ENCODE results near the gene ZNF316. TPM values are rescaled to one million over a fixed set of nuclear protein-coding genes. Genes with fewer than 3 reads are reported as not detected.

The ZNF316 gene
- total RNA-seq, 4 donors from 2014 or later = 40.6 to 63.7 (median 49.5) TPM

DNA sequence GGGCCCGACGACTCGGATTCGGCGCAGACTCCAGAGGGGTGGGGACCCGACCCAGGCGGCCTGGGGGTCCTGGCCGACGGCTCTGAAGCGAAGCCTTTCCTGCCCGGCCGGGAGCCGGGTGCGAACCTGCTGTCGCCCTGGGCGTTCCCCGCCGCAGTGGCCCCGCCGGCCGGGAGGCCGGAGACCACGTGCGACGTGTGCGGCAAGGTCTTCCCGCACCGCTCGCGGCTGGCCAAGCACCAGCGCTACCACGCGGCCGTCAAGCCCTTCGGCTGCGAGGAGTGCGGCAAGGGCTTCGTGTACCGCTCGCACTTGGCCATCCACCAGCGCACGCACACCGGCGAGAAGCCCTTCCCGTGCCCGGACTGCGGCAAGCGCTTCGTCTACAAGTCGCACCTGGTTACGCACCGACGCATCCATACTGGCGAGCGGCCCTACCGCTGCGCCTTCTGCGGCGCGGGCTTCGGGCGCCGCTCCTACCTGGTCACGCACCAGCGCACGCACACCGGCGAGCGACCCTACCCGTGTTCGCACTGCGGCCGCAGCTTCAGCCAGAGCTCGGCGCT lies 15.4 kb downstream of the ZNF316 start:
- Histone ChIP-seq H3K4me1 (no peaks in the 10 kb centered on the region), H3K36me3 (peaks cover 20 to 27% of the 10 kb centered on the region in 2 donors), H3K27ac (no peak overlapping the region), H3K9me3 (no peaks in the 10 kb centered on the region), H3K4me3 (replicated peaks in 1 of 3) (no peak overlapping the region), H3K27me3 (no peaks in the 10 kb centered on the region)
- TF ChIP-seq, protein P1, sequence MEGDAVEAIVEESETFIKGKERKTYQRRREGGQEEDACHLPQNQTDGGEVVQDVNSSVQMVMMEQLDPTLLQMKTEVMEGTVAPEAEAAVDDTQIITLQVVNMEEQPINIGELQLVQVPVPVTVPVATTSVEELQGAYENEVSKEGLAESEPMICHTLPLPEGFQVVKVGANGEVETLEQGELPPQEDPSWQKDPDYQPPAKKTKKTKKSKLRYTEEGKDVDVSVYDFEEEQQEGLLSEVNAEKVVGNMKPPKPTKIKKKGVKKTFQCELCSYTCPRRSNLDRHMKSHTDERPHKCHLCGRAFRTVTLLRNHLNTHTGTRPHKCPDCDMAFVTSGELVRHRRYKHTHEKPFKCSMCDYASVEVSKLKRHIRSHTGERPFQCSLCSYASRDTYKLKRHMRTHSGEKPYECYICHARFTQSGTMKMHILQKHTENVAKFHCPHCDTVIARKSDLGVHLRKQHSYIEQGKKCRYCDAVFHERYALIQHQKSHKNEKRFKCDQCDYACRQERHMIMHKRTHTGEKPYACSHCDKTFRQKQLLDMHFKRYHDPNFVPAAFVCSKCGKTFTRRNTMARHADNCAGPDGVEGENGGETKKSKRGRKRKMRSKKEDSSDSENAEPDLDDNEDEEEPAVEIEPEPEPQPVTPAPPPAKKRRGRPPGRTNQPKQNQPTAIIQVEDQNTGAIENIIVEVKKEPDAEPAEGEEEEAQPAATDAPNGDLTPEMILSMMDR (IDR thresholded peaks at IDR 0.05) = no peak
- no peak for TF ChIP-seq POLR2A (IDR thresholded peaks at IDR 0.05)
- intact Hi-C loops (cut with DNase I) = loop anchor here (10.0 kb wide), 1 partner anchor 52 kb away; the partner anchor contains the start of gene ZNF12
- no peak for DNase-seq
- 97 to 98% methylated on average over 48 to 75 of the region's 75 CpGs for WGBS, 2 donors

- no peak overlapping the region for H3K4me3 ChIP-seq (replicated peaks in 1 of 3)
- H3K27ac ChIP-seq = no peak overlapping the region
- no peak for DNase-seq
- H3K36me3 ChIP-seq = peaks cover 20 to 27% of the 10 kb centered on the region in 2 donors
- TF ChIP-seq POLR2A (IDR thresholded peaks at IDR 0.05) = no peak
- TF ChIP-seq, protein P1 (IDR thresholded peaks at IDR 0.05) = no peak
- 94 to 95% methylated on average over 88 to 131 of the region's 146 CpGs for WGBS, 2 donors
- H3K9me3 ChIP-seq = no peaks in the 10 kb centered on the region
- no peaks in the 10 kb centered on the region for H3K27me3 ChIP-seq
- H3K4me1 ChIP-seq = no peaks in the 10 kb centered on the region
- intact Hi-C loops (cut with DNase I) = loop anchor here (10.0 kb wide), 1 partner anchor 51 kb away; the partner anchor contains the start of gene ZNF12
Observed at GRCh38 chr7:6653071-6654003, 16.2 kb downstream of the ZNF316 start.

DNA sequence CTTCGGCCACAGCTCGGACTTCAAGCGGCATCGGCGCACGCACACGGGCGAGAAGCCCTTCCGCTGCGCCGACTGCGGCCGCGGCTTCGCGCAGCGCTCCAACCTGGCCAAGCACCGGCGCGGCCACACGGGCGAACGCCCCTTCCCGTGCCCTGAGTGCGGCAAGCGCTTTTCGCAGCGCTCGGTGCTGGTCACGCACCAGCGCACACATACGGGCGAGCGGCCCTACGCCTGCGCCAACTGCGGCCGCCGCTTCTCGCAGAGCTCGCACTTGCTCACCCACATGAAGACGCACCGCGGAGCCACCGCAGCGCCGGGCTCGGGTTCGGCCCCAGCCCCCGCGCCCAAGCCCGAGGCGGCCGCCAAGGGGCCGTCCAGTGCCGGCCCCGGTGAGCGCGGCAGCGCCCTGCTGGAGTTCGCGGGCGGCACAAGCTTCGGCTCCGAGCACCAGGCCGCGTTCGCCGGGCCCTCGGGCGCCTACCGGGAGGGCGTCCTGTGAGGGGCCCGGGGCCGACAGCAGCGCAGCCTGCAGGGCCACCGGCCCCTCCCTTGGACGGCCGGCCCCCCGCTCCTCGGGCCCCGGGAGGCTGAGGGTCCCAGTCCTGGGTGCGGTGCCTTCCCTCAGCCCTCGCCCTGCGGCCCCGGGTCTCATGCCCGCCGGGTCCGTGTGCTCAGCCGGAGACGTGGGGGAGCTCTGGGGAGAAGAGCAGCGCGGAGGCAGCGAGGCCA lies 17.2 kb downstream of the ZNF316 start:
- Histone ChIP-seq H3K9me3 (no peaks in the 10 kb centered on the region), H3K27me3 (no peaks in the 10 kb centered on the region), H3K4me1 (peaks cover 0 to 5% of the 10 kb centered on the region in 2 donors), H3K27ac (no peak overlapping the region), H3K36me3 (peaks cover 20 to 27% of the 10 kb centered on the region in 2 donors), H3K4me3 (replicated peaks in 1 of 3) (no peak overlapping the region)
- DNase-seq = no peak
- TF ChIP-seq, protein P1 (IDR thresholded peaks at IDR 0.05) = no peak
- no peak for TF ChIP-seq POLR2A (IDR thresholded peaks at IDR 0.05)
- intact Hi-C loops (cut with DNase I) = loop anchor here (10.0 kb wide), 1 partner anchor 51 kb away; the partner anchor contains the start of gene ZNF12
- WGBS, 2 donors = 93 to 98% methylated on average over 28 to 44 of the region's 94 CpGs

GRCh38 chr7:6654842-6655610 lies 17.9 kb downstream of the ZNF316 start:
- Histone ChIP-seq H3K9me3 (no peaks in the 10 kb centered on the region), H3K27ac (no peak overlapping the region), H3K27me3 (no peaks in the 10 kb centered on the region), H3K4me1 (peaks cover 0 to 10% of the 10 kb centered on the region in 2 donors), H3K36me3 (peaks cover 20 to 27% of the 10 kb centered on the region in 2 donors), H3K4me3 (replicated peaks in 1 of 3) (no peak overlapping the region)
- TF ChIP-seq, protein P1 (IDR thresholded peaks at IDR 0.05) = no peak
- TF ChIP-seq POLR2A (IDR thresholded peaks at IDR 0.05) = no peak
- WGBS, 2 donors = 94 to 95% methylated on average over 47 of the region's 48 CpGs
- intact Hi-C loops (cut with DNase I) = loop anchor here (10.0 kb wide), 1 partner anchor 50 kb away; the partner anchor contains the start of gene ZNF12
- DNase-seq = no peak

Data from thyroid gland (tissue), 4 donors.